ENCODE data around the gene SORCS2.

DNA sequence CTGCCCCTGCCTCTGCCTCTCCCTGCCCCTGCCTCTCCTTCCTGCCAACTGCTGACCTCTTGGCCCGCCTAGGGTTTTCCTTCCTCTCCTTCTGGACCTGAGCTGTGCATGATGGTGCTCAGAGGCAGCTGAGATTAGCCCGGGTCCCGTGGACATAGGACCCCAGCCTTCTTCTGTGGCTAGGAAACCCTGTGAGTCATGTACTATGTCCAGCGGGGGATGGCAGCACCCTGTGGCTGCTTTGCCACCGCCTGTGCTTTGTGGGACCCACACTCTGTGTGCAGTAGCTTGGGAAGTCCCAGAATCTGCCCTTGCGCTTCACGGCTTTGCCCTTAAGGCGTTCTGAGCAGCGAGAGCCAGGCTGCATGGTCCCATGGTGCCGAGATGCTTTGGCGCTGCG, 347.9 kb downstream of the SORCS2 start:
- TF ChIP-seq, protein P1, sequence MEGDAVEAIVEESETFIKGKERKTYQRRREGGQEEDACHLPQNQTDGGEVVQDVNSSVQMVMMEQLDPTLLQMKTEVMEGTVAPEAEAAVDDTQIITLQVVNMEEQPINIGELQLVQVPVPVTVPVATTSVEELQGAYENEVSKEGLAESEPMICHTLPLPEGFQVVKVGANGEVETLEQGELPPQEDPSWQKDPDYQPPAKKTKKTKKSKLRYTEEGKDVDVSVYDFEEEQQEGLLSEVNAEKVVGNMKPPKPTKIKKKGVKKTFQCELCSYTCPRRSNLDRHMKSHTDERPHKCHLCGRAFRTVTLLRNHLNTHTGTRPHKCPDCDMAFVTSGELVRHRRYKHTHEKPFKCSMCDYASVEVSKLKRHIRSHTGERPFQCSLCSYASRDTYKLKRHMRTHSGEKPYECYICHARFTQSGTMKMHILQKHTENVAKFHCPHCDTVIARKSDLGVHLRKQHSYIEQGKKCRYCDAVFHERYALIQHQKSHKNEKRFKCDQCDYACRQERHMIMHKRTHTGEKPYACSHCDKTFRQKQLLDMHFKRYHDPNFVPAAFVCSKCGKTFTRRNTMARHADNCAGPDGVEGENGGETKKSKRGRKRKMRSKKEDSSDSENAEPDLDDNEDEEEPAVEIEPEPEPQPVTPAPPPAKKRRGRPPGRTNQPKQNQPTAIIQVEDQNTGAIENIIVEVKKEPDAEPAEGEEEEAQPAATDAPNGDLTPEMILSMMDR (IDR thresholded peaks at IDR 0.05 in 4 of 5, conservative IDR thresholded peaks at IDR 0.05 in 1 of 5) = no peak
- TF ChIP-seq POLR2A (IDR thresholded peaks at IDR 0.05) = no peak

Data from gastrocnemius medialis (tissue), 4 donors.